SK-N-SH (cell line): ENCODE results near the gene COQ9. TPM values are rescaled to one million over a fixed set of nuclear protein-coding genes. Genes with fewer than 3 reads are reported as not detected.

ENCODE experiments used
- CTCF ChIA-PET: fragments of 300-600, 350-600 bp; formaldehyde crosslinking; extraction: SDS; loops from one replicate; lab custom pipeline; 2021; lab: Yijun Ruan, JAX
- POLR2A ChIA-PET: fragments of 350-600 bp; sonication (Branson Sonifier 250); formaldehyde crosslinking; extraction: SDS; loops from one replicate; lab custom pipeline; 2020; ENCODE audit warnings: antibody characterized with exemption, inconsistent platforms; lab: Yijun Ruan, JAX
- DNase-seq: peaks from one replicate; pipeline ENCODE4 v3.0.0; 2012
- H2AFZ ChIP-seq: fragments of 200-600 bp; sonication (generic); 2 replicates; pipeline ENCODE4 v1.8.1; 2016; ENCODE audit warnings: antibody characterized with exemption, mild to moderate bottlenecking, low read depth
- H3F3A ChIP-seq: fragments of 200-600 bp; sonication (generic); replicated peaks from 2 replicates; pipeline ENCODE3; 2016; ENCODE audit warnings: antibody characterized with exemption, mild to moderate bottlenecking; ENCODE audit not compliant: insufficient read depth
- H3K27ac ChIP-seq, 2 experiments: fragments of 200-500 bp in 1 of 2; fragments of 200-600 bp in 1 of 2; sonication (Bioruptor generic) in 1 of 2; sonication (generic), shearing (Covaris generic) in 1 of 2; 2 replicates each; pipeline versions ENCODE4 v1.5.1 to v1.6.1; 2014 to 2016; ENCODE audit warnings: low read depth in 2 of 2, inconsistent platforms in 1 of 2, low read length in 1 of 2, mild to moderate bottlenecking in 1 of 2, mixed read lengths in 1 of 2
- H3K27me3 ChIP-seq: fragments of 200-600 bp; sonication (generic), shearing (Covaris generic); 2 replicates; pipeline ENCODE4 v1.6.1; 2016; ENCODE audit warnings: mixed run types; ENCODE audit not compliant: insufficient read depth
- H3K36me3 ChIP-seq, 2 experiments: fragments of 200-500 bp in 1 of 2; fragments of 200-600 bp in 1 of 2; sonication (Bioruptor generic) in 1 of 2; sonication (generic) in 1 of 2; replicated peaks in 1 of 2; 2 replicates each; pipeline versions ENCODE3 to v1.5.1; 2014 to 2016; ENCODE audit warnings: low read length in 1 of 2, mild to moderate bottlenecking in 1 of 2; ENCODE audit not compliant: insufficient read depth in 2 of 2, control insufficient read depth in 1 of 2
- H3K4me1 ChIP-seq, 2 experiments: fragments of 200-500 bp in 1 of 2; fragments of 200-600 bp in 1 of 2; sonication (Bioruptor generic) in 1 of 2; sonication (generic), shearing (Covaris generic) in 1 of 2; 2 replicates each; pipeline versions ENCODE4 v1.5.1 to v1.6.1; 2014 to 2016; ENCODE audit warnings: low read depth in 1 of 2, low read length in 1 of 2, mixed run types in 1 of 2; ENCODE audit not compliant: insufficient read depth in 2 of 2, control insufficient read depth in 1 of 2
- H3K4me2 ChIP-seq: fragments of 200-600 bp; sonication (generic), shearing (Covaris generic); 2 replicates; pipeline ENCODE4 v1.6.1; 2017; ENCODE audit warnings: mixed run types
- H3K4me3 ChIP-seq, 2 experiments: fragments of 200-500 bp in 1 of 2; fragments of 200-600 bp in 1 of 2; sonication (Bioruptor generic) in 1 of 2; sonication (generic), shearing (Covaris generic) in 1 of 2; 2 replicates each; pipeline versions ENCODE4 v1.5.1 to v1.8.1; 2014 to 2016; ENCODE audit warnings: low read depth in 2 of 2, inconsistent platforms in 1 of 2, low read length in 1 of 2, mild to moderate bottlenecking in 1 of 2, mixed read lengths in 1 of 2, moderate library complexity in 1 of 2
- H3K79me2 ChIP-seq: fragments of 200-600 bp; sonication (generic); 2 replicates; pipeline ENCODE4 v1.8.1; 2017; ENCODE audit warnings: mild to moderate bottlenecking; ENCODE audit not compliant: insufficient read depth
- H3K9ac ChIP-seq: fragments of 200-600 bp; sonication (generic); 2 replicates; pipeline ENCODE4 v1.6.1; 2017; ENCODE audit warnings: mixed run types
- H3K9me2 ChIP-seq: fragments of 200-600 bp; sonication (generic); 2 replicates; pipeline ENCODE4 v1.6.1; 2017; ENCODE audit warnings: mixed run types
- H3K9me3 ChIP-seq: fragments of 200-600 bp; sonication (generic); 2 replicates; pipeline ENCODE4 v1.6.1; 2017; ENCODE audit warnings: mixed run types, mild to moderate bottlenecking, moderate library complexity
- H4K20me1 ChIP-seq: fragments of 200-600 bp; sonication (generic); 2 replicates; pipeline ENCODE4 v1.6.1; 2017; ENCODE audit warnings: mild to moderate bottlenecking, mixed run types; ENCODE audit not compliant: insufficient read depth
- EP300 ChIP-seq, 2 experiments: IDR thresholded peaks; 2 replicates each; pipeline versions ENCODE4 v1.4.0 to v1.6.1; 2012; ENCODE audit warnings: borderline replicate concordance in 1 of 2, low read depth in 1 of 2, low read length in 1 of 2
- EZH2phosphoT487 ChIP-seq: fragments of 200-600 bp; sonication (generic); IDR thresholded peaks from 2 replicates; pipeline ENCODE4 v1.6.1; 2017; ENCODE audit warnings: low read depth, mixed run types, mild to moderate bottlenecking, antibody characterized with exemption, moderate library complexity, borderline replicate concordance
- FOSL2 ChIP-seq: IDR thresholded peaks from 2 replicates; pipeline ENCODE4 v1.4.0; 2012; ENCODE audit warnings: low read depth, mild to moderate bottlenecking, moderate library complexity, borderline replicate concordance
- FOXJ3 ChIP-seq: sonication (generic); formaldehyde crosslinking; IDR thresholded peaks from 2 replicates; pipeline ENCODE4 v1.5.1; 2020; ENCODE audit warnings: mild to moderate bottlenecking, missing genetic modification reagents
- FOXM1 ChIP-seq: IDR thresholded peaks from 2 replicates; pipeline ENCODE4 v1.4.0; 2012; ENCODE audit warnings: low read depth, mild to moderate bottlenecking
- GABPA ChIP-seq: IDR thresholded peaks from 2 replicates; pipeline ENCODE4 v1.4.0; 2012; ENCODE audit warnings: low read depth, mild to moderate bottlenecking
- IRF3 ChIP-seq: fragments of 150-350 bp; IDR thresholded peaks from 2 replicates; pipeline ENCODE4 v1.6.1; 2016; ENCODE audit warnings: mild to moderate bottlenecking, low read depth, low read length
- JUND ChIP-seq: IDR thresholded peaks from 2 replicates; pipeline ENCODE4 v1.4.0; 2012
- MAX ChIP-seq: IDR thresholded peaks from 2 replicates; pipeline ENCODE4 v1.4.0; 2012; ENCODE audit warnings: low read depth
- MEF2A ChIP-seq: IDR thresholded peaks from 2 replicates; pipeline ENCODE4 v1.4.0; 2012; ENCODE audit warnings: low read depth, borderline replicate concordance
- MXI1 ChIP-seq: IDR thresholded peaks from 2 replicates; pipeline ENCODE4 v1.6.1; 2012; ENCODE audit warnings: mild to moderate bottlenecking, low read depth, low read length, improper control_type of control experiment
- PBX3 ChIP-seq: IDR thresholded peaks from 2 replicates; pipeline ENCODE4; 2012
- RAD21 ChIP-seq: IDR thresholded peaks from 2 replicates; pipeline ENCODE4 v1.6.1; 2012; ENCODE audit warnings: mild to moderate bottlenecking, low read length
- RXRA ChIP-seq: IDR thresholded peaks from 2 replicates; pipeline ENCODE4 v1.4.0; 2012; ENCODE audit warnings: low read depth, mild to moderate bottlenecking, borderline replicate concordance
- SMC3 ChIP-seq: IDR thresholded peaks from 2 replicates; pipeline ENCODE4 v1.6.1; 2012; ENCODE audit warnings: low read depth, low read length, improper control_type of control experiment
- TCF12 ChIP-seq: IDR thresholded peaks from 2 replicates; pipeline ENCODE4 v1.4.0; 2012
- USF2 ChIP-seq: fragments of 150-350 bp; IDR thresholded peaks from 2 replicates; pipeline ENCODE4 v1.6.1; 2017; ENCODE audit warnings: antibody characterized with exemption, low read length, low read depth, borderline replicate concordance
- WGBS: methylation state at CpG from one replicate; pipeline ENCODE4 v1.1.6; 2017; ENCODE audit warnings: low lambda C conversion rate; 5-methylcytosine and 5-hydroxymethylcytosine counted together
- polyA plus RNA-seq, 3 experiments: library from polyadenylated mRNA; depleted of rRNA; stranded (reverse); fragments of >200 nt; gene quantifications; 2 replicates each; pipeline ENCODE4 v1.2.3, GENCODE V29; 2012

COQ9 gene
- polyA plus RNA-seq, 1 of the 3 experiments (the other 2 are of a cell fraction): 81.2 TPM

GRCh38 chr16:57427307-57427706, 20.0 kb upstream of the COQ9 start:
- Histone ChIP-seq H3K36me3 (peaks cover 29 to 38% of the 10 kb centered on the region in 2 experiments), H2AFZ (no peak overlapping the region), H3K9me2 (no peaks in the 10 kb centered on the region), H3F3A (peaks cover 3% of the 10 kb centered on the region), H3K4me1 (no peaks in the 10 kb centered on the region), H3K9ac (no peak overlapping the region), H3K79me2 (no peaks in the 10 kb centered on the region), H3K4me2 (no peak overlapping the region), H4K20me1 (no peaks in the 10 kb centered on the region), H3K4me3 (no peak overlapping the region), H3K27me3 (no peaks in the 10 kb centered on the region), H3K27ac (no peak overlapping the region), H3K9me3 (no peaks in the 10 kb centered on the region)
- ChIA-PET POLR2A (interaction anchor here (0.9 kb wide), 1 partner anchor 107 kb away, joined by 3 read pairs; no protein-coding TSS in a partner anchor), CTCF (interaction anchor here (1.3 to 11.7 kb wide), 2 partner anchors 9 to 91 kb away, joined by 4 to 426 read pairs; no protein-coding TSS in a partner anchor)
- TF ChIP-seq IRF3: no peak
- no peak for TF ChIP-seq TCF12
- TF ChIP-seq FOXJ3 (CRISPR knock-in tag): no peak
- TF ChIP-seq RXRA: no peak
- no peak for TF ChIP-seq MEF2A
- no peak for TF ChIP-seq GABPA
- no peak for TF ChIP-seq FOSL2
- TF ChIP-seq MXI1: no peak
- no peak for TF ChIP-seq SMC3
- no peak for DNase-seq
- WGBS: 86% methylated on average over 8 of the region's 8 CpGs

- Histone ChIP-seq H3K27ac (no peak overlapping the region), H3F3A (no peaks in the 10 kb centered on the region), H3K9me3 (no peaks in the 10 kb centered on the region), H2AFZ (no peak overlapping the region), H3K9ac (no peak overlapping the region), H3K79me2 (no peaks in the 10 kb centered on the region), H3K9me2 (no peaks in the 10 kb centered on the region), H3K4me2 (no peak overlapping the region), H4K20me1 (no peaks in the 10 kb centered on the region), H3K4me1 (no peaks in the 10 kb centered on the region), H3K4me3 (no peak overlapping the region), H3K36me3 (peaks cover 34 to 43% of the 10 kb centered on the region in 2 experiments), H3K27me3 (no peaks in the 10 kb centered on the region)
- ChIA-PET CTCF (no interaction called here), POLR2A (no interaction called here)
- DNase-seq: no peak
- no peak for TF ChIP-seq IRF3
These were observed 19.5 kb upstream of the COQ9 start for GRCh38 chr16:57427824-57428223.

- no peaks in the 10 kb centered on the region for H4K20me1 ChIP-seq
- no peak overlapping the region for H3K9ac ChIP-seq
- H3K9me2 ChIP-seq: no peaks in the 10 kb centered on the region
- H3K9me3 ChIP-seq: no peaks in the 10 kb centered on the region
- no peaks in the 10 kb centered on the region for H3F3A ChIP-seq
- no peak for DNase-seq
- H3K4me3 ChIP-seq: no peak overlapping the region
- no peaks in the 10 kb centered on the region for H3K79me2 ChIP-seq
- CTCF ChIA-PET: interaction anchor here (1.0 to 4.6 kb wide), 4 partner anchors 9 to 89 kb away, joined by 5 to 30 read pairs (median 10); partner anchors contain the start of gene POLR2C
- no peaks in the 10 kb centered on the region for H3K4me1 ChIP-seq
- 82% methylated on average over 5 of the region's 5 CpGs for WGBS
- H2AFZ ChIP-seq: no peak overlapping the region
- no peak overlapping the region for H3K4me2 ChIP-seq
- POLR2A ChIA-PET: no interaction called here
- no peaks in the 10 kb centered on the region for H3K27me3 ChIP-seq
- no peak overlapping the region for H3K27ac ChIP-seq
- peaks cover 58 to 72% of the 10 kb centered on the region in 2 experiments for H3K36me3 ChIP-seq
- no peak for TF ChIP-seq RAD21
- TF ChIP-seq SMC3: no peak
- no peak for TF ChIP-seq FOXJ3 (CRISPR knock-in tag)
- TF ChIP-seq FOSL2: no peak
- no peak for TF ChIP-seq PBX3
- no peak for TF ChIP-seq MXI1
- no peak for TF ChIP-seq GABPA
- no peak for TF ChIP-seq USF2
- no peak for TF ChIP-seq MAX
- no peak for TF ChIP-seq EZH2phosphoT487
- no peak for TF ChIP-seq JUND
- TF ChIP-seq EP300 (IDR thresholded peaks at IDR 0.05; ENCODE audit: borderline replicate concordance in 1 of 2, low read depth in 1 of 2, low read length in 1 of 2): no peak
- no peak for TF ChIP-seq FOXM1
These were observed 16.3 kb upstream of the COQ9 start for GRCh38 chr16:57430955-57431354.
